ENCODE measurements around the gene NEUROG1.
"Not testable (repeated sequence)": the region's sequence is repeated elsewhere in the genome, so short reads cannot be mapped to it uniquely, and the experiment has no call there.

Gene NEUROG1

DNA sequence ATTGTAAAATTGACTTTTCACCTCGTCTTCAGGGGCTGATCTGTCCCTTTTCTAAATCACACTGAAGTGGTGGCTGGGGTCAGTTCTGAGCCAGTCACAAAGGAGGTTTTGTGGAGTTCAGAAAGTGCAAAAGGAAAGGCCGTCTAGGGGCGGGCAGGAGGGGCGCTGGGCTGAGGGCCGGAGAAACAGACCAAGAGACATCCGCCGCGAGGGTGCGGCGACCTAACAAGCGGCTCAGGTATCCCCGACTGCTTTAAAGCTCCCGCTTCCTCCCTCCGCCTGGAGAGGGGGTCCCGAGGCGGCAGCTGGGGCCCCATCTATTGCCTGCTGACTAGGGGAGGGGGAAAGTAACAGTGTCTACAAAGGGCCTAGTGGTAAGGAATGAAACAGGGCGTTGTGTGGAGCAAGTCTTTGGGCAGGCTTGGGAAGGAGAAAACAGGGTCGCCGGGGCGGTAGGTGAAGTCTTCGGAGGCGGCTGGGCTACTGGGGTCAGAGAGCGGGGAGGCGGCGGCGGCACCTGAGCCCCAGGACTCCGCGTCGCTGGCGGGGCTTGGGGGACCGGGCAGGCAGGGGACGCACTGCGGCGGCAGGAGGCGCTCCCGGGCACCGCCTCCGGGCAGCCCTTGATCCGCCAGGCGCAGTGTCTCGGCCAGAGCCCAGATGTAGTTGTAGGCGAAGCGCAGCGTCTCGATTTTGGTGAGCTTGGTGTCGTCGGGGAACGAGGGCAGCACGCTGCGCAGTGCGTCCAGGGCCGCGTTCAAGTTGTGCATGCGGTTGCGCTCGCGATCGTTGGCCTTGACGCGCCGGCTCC lies 950 bp downstream of the NEUROG1 start:
- no peak for DNase-seq

DNA sequence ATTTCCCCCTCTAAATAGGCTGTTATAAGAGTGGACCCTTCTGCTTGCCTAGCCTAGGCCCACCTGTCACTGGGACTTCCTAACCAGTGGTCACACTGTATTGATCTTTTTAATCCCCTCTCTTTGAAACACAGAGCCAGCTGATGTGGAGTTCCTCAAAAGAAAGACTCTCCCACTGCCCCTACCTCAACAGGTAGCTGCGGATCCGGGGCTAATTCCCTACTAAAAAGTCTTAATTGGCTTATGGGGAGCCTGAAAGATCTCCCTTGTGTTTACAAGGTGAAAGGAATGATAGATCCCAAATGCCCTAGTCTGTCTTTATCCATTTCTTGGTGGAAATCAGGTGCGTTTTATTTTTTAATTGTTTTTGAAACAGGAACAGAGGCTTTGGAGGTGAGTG lies 2.0 kb downstream of the NEUROG1 start:
- no peak for DNase-seq

DNA sequence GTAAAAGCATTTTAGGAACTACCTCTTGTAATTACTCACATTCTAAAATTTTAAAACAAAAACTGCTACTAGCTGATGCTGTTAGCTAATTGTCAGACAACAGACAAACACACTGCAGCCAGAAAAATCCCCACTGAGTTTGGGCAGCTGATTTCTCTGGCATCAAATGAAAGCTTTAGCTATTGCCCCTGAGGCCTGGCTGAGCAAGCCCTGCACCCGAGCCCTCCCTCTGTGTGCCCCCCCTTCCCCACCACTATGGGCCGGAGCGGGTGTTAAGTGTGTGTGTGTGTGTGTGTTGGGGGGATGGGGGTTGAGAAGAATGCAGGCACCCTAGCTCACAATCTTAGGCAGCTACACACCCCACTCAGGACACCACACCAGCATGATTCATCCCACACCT lies 2.4 kb downstream of the NEUROG1 start:
- DNase-seq: no peak

DNA sequence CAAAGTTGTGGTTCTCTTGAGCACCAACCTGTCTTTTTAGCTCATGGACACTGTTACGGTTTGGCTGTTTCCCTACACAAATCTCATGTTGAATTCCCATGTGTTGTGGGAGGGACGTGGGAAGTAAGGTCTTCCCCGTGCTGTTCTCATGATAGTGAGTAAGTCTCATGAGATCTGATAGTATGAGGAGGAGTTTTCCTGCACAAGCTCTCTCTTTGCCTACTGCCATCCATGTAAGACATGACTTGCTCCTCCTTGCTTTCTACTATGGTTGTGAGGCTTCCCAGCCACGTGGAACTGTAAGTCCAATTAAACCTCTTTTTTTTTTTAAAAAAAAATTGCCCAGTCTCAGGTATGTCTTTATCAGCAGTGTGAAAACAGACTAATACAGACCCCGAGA lies 6.2 kb downstream of the NEUROG1 start:
- not testable (repeated sequence) for DNase-seq

DNA sequence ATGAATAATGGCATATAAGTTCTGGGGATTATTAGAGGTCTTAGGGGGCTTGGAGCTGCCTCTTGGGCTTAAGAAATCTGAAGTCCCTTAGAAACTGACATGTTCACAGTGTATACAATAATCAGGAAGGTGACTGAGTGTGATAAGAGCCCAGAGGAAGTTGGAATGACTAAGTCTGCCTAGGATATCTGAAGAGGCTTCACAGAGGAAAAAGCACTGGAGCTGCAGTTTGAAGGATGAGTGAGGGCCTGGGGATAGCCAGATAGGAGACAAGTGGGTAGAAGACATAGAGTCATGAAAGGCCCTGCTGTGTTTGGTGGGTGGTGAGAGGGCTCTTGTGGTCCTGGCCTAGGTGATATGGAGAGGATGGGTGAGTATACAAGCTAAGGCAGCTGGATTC lies 8.8 kb downstream of the NEUROG1 start:
- DNase-seq: no peak

DNA sequence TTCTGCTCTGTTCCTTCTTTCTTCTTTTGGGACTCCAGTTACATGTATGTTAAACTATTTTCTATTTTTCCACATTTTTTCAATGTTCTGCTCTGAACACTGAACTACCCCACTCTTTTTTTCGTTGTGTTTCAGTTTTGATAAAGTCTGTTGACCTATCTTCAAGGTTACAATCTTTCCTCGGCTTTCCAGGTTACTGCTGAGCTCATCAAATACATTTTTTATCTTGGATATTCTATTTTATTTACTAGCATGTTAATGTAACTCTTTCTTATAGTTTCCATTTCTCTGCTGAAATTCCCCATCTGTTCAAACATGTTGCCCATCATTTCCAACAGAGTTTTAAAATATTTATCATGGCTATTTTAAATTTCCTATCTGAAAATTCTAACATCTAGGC lies 13.8 kb downstream of the NEUROG1 start:
- DNase-seq: no peak

DNA sequence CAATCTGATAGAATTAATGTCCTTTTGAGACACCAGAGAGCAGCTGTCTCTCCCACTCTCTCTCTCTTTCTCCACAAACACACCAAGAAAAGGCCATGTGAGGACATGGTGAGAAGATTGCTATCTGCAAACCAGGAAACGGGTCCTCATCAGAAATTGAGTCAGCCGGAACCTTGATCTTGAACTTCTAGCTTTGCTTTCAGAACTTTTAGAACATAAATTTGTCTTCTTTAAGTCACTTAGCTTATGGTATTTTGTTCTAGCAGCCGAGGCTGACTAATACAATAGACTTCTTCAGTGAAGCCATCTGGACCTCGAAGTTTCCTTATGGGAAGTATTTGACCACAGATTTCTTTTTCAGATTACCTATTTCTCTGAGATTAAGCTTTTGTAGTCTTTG lies 18.1 kb downstream of the NEUROG1 start:
- DNase-seq: no peak

DNA sequence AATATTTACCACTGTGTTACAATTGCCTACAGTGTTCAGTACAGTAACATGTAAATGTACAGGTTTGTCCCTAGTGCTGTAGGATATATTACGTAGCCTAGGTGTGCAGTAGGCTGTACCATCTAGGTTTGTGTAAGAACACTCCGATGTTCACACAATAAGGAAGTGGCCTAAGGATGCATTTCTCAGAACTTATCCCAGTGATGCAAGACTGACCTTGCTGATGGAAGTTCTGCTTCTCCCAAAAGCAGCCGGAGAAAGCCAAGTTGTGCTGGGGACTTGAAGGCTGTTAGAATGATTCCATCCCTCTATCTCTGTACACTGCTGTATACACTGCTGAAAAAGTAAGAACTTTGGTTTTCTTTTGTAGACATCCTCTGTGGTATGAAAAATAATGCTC lies 21.6 kb downstream of the NEUROG1 start:
- no peak for DNase-seq

DNA sequence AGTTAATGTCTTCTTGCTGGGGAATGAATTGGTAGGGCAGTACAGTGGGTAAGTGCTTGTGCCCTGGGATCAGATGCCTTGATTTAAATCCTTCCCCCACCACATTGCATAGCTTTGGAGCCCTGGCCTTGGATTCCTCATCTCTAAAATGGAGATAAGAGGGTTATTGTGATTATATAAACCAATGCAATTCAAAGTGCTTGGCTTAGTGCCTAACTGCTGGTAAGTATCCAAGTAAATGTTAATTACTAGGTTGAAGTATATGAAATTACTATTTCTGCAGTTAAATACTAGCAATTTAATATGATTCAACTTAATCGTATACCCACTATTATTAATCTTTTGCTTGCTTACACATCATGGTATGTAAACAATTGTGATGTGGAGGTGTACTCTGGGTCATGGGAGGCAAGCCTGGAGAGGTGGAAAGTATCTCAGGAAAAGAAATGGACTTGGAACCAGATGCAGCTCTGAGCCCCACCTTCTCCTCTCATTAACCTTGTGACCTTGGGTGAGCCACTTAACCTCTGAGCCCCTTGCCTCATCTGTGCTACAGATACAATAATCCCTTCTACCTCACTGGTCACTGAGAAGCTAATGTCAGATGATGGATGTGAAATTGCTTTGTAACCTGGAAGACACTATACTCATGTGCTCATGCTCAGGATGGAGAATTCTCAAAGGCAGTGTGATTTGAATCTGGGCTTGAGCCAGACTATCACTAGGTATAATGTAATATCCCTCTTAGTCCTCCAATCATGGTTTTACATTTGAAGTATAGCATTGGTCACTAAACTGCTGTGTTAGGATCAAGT lies 23.8 kb downstream of the NEUROG1 start:
- no peak for DNase-seq

DNA sequence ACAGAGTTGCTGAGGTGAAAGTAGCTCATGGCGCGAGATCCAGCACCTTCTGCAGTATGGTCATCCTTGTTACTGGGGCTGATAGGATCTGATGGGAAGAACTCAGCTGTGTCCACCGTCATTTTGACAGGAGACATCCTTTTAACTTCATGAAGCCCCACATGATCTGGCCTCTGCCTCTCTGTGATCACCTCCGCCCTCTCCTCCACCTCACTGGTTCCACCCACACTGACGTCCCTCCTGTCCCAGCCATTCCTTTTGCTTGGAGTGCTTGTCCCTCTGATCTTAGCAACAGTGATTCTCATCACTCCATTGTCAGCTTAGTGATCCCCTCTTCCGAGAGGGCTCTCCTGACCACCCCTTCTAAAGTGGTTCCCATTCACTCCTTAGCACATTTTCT lies 25.8 kb downstream of the NEUROG1 start:
- DNase-seq: no peak

DNA sequence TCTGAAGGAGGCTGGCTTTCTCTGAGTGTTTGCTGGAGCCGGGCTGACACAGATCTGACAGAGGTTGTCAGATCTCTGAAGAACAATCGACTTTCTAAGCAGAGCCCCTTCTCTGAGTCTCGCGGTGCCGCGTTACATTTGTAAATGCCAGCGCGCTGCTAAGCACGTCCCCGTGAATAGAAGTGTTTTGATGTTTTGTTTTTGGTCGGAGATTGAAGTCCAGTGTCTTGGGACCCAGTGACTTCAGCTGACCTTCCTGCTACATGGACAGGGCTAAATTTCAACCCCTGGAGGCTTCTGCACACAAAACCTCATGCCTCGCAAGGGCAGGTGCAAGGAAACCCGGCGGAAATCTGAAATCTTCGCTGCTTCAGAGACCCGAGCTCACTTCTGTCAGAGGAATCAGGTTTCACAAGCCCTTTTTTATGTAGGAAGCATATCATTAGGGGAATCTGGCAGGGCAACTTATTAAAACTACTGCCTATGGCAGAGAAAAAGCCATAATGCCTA lies 27.2 kb downstream of the NEUROG1 start:
- no peak for DNase-seq

DNA sequence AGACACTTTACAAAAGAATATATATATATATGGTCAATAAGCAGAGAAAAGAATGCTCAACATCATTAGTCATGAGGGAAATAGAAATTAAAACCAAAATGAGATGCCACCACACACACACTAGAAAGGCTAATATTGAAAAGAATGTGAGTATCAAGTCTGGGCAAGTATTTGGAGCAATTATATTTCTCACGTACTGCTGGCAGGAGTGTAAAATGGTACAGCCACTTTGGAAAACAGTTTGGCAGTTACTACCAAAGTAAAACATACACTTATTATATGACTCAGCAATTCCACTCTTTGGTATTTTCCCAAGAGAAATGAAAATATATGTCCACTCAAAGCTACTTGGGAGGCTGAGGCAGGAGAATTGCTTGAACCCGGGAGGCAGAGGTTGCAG lies 29.8 kb downstream of the NEUROG1 start:
- DNase-seq: no peak

DNA sequence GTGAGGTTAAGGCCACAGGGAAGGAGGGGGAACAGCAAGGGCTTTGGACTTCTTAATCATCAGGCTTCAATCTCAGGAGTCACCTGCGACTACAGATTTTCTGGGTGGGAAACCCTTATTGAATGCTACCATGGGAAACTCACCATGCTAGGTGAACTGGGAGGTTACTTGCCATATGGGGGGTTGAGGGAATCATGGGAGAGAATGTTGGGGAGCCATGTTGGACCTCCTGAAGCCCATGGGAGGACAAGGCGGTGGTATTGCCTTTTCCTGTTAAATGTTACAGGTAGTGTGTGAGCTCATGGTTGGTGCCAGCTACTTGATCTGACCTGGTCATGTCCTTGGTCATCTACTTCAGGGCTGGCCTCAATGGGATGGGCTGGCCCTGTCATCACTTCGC lies 31.4 kb downstream of the NEUROG1 start:
- DNase-seq: no peak

DNA sequence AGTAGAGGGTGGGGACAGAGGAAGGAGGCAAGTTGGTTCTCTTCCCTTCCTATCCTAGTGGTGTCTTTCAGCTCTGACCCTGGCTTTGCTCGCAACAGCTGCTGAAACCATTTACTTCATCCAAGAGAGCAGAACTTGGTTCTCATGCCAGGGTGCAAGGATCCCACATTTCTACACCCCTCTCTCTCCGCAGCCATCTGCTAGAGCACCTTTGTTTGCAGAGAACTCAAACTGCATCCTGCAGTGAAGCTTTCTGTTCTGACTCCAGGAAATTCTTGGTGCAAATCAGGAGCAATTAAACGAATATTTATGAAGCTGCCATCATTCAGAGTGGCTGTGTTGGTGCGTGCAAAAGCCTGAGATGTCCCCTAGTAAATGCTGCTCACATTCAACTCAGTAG lies 31.9 kb downstream of the NEUROG1 start:
- no peak for DNase-seq

DNA sequence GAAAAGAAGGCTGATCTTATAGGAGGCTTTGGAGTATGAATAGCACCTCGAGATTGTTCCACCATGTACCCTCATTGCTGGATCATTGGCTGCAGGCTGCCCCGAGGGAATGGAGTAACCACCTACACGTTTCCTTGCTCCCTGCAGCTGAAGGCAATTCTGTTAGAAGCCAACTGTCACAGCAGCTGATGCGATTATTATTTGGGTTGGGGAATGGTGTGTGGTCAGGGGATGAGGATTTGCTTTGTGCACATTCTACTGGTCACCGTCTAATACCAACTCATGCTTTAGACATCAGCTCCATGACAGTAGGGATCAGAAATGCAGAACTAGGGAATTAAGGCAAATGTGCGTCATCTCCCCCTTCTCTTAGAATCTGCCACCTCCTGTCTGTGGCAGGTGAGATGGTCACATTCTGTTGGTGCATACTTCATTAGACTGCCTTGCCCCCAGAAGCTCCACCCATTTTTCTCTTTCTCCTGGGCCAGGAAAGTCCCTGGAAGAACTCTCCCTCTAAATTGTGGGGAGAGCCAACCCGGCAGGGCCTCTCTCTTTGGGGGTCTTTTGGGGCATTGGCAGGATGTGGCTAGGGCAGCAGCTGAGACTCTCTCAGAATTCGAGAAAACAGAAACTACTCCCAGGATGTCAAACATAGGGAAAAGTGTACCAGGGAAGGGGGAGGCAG lies 32.8 kb downstream of the NEUROG1 start:
- DNase-seq: no peak

DNA sequence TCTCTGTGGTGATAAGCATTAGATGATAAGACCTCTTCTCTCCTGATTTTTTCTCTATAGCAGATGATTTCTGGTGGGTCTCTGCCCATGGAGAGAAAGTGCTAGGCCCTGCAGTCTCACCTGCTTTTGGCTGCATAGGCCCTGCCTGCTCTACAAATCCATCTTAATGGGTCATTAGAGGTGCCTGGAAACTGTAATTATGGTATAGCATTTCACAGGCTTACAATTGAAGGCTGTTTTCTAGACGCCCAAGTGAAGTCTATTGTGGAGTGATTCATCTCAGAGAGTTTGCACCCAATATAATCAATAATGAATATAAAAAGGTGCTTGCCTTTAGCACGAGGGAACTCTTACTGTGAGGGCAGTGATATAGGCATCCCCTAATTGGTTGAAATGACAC lies 33.8 kb downstream of the NEUROG1 start:
- no peak for DNase-seq

DNA sequence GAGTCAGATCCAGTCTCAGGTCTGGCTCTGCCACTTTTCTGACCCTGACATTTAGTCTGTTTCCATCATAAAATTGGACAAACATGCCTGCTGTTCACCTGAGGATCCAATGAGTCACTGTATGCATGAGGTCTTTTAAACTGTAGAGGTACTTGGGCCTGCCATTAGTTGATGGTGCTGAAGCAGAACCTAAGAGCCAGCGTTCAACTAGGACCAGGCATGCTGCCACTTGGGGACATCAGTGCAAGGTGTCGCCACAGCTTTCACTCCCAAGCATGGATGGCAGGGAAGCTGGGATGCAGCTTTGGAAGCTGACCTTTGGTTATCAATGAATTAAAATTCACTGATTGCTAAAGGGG lies 37.1 kb downstream of the NEUROG1 start:
- DNase-seq: no peak

DNA sequence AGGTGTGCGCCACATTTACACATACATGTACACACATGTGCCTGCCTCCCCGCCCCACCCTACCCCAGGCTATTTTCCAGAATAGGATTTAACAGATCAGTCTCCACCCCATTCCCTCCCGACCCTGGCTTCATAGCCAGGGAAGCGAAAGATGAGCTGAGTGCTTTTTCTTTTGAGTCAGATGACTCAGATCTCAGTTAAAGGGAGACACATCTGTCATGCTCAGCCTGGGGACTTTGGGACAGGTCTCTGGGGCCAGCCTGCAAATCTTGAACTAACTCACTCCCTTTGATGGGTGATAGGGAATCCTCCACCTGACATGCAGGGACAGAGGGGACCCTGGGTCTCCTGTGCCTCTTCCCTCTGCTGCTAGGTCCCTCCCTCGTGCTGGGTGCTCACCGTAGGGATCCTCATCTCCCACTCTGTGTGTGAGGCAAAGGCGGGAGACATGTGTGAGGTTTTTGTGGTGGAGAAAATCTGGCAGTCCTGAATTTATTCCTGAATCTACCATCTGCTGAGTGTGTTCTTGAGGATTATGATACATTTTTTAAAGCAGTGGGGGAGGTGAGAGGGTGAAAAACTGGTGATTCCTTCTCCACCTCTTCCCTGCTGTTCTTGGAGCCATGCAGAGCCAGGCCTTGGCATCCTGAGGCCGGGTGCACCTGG lies 37.7 kb downstream of the NEUROG1 start:
- DNase-seq: no peak

DNA sequence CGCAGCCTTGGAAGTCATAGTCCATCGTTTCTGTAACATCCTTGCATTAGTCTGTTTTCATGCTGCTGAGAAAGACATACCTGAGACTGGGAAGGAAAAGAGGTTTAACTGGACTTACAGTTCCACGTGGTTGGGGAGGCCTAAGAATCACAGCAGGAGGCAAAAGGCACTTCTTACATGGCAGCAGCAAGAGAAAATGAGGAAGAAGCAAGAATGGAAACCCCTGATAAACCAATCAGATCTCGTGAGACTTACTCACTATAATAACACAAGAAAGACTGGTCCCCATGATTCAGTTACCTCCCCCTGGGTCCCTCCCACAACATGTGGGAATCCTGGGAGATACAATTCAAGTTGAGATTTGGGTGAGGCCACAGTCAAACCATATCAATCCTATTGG lies 40.2 kb downstream of the NEUROG1 start:
- not testable (repeated sequence) for DNase-seq

DNA sequence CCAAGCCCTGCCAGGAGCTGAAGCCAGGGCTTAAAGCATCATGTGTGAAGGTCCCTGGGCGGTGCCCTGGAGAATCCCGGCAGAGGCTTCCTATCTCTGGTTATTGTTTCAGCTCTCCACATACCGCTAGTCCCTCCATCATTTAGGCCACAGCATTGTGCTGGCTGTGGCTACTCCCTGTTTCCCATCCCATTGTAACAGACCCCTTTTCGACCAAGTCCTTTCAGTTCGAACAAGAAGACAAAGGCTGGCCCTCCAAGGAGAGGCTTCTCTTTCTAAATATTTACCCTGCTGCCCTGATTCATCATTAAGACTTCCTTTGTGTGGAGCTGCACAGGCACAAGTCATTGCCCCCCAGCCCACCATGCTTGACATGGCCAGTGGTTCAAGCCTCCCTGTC lies 41.6 kb downstream of the NEUROG1 start:
- no peak for DNase-seq

DNA sequence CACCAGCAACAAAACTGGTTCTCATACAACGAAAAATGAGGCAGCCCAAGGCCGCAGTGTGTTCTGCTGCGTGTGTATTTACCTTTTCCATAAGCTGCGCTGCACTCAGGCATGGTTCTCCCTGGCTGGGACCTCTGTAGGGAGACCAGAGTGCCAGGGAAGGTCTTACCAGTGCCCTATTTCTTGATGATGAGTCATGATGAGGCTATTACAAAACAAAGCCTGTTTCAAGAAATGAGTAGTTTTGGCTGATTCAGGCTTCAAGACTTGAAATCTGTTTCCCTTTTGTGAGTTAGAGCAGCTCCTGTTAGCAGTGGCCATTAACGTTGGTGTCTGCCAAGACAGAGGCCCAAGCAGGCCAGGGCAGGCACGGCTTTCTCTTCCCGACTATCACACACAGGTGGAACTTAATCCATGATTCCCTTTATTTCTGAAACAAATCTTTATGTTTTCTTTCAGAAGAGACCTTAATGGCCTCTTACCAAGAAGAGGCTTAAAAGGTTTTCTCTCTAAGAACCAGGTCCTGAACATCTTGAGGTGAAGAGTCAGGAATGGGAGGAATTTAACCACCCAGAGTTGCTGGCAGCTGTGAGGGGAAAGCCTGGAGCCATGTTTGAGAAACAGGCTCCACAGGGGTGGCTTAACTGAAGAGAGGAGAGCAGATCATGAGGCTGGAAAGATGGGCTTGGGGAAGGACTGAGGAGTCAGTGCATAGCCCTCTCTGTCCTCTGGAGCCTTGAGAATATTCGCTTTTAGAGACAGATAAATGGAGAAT lies 42.2 kb downstream of the NEUROG1 start:
- peak; percentile 34 for DNase-seq

DNA sequence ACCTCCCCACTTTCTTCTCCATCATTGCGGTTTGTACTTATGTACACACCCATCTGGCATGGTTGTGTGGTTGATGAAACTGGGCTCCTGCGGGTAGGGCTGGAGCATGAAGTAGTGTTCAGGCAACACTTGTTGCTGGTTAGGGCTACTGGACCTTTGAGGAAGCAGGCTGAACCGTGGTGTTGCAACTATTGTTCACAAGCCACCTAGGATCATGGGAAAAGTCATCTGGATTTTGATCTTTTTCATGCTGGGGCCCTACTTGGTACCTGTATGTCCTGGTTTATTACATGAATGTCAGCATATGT lies 43.5 kb downstream of the NEUROG1 start:
- no peak for DNase-seq

Measured in kidney glomerular epithelial cell (primary cell).